Activated CD8-positive, alpha-beta memory T cell treated with anti-CD3 and anti-CD28 coated beads for 24 hours (primary cell): ENCODE data around the gene SCN9A.
"Not testable (repeated sequence)": the region's sequence is repeated elsewhere in the genome, so short reads cannot be mapped to it uniquely, and the experiment has no call there.

ENCODE experiments used
- DNase-seq: peaks from one replicate; pipeline ENCODE4 v3.0.0-alpha.2; 2020

The SCN9A gene

DNA sequence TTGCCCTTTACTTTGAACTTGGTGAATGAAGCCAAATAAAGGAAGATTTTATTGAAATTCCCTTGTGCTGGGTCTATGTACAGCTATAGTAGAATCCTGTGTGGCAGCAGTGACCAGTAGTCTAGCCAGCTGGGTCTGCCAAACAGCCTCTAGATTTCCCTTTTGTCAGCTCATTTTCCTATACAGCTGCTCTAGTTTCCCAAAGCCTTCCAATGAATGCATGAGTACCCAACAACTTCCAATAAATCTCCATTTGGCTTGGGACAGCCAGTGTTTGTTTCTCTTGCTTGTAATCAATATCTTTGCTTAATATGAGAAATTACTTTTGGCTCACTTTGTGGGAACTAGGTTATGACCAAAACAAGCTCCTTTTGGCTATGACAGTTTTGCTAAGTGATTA, 43.6 kb downstream of the SCN9A start:
- no peak for DNase-seq

DNA sequence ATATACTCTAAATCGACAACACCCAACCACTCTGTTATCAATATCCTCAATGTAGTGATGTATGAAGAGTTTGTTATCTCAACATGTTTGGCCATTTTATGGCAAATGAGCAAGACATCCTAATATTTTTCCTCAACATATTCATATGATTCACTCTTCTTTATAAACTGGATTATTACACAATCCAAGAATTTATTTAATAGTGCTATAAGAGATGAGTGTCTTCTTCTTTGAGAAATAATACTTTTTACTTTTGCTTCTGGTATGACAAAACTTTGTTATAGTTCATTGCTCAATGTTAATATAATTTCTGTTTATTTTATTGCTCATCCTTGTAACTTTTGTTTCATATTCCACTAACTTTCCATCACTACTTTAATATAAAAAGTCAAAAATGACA, 44.3 kb downstream of the SCN9A start:
- DNase-seq, result no peak

GRCh38 chr2:166329465-166329864, 46.3 kb downstream of the SCN9A start:
- no peak for DNase-seq

- no peak for DNase-seq
These were observed 47.6 kb downstream of the SCN9A start for GRCh38 chr2:166328147-166328546.

DNA sequence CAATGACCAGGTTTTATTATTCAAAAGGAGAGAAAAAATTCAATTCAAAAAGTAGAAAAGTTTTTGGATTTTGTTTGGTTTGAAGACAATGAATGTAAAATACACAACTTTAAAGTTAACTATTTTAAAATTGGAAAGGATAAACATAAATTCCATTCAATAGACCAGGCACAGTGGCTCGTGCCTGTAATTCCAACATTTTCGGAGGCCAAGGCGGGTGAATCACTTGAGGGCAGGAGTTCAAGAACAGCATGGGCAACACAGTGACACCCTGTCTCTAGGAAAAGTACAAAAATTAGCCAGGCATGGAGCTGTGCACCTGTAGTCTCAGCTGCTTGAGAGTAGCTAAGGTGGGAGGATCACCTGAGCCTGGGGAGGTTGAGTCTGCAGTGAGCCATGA, 54.7 kb downstream of the SCN9A start:
- no peak for DNase-seq

- DNase-seq, result no peak
These were observed 61.6 kb downstream of the SCN9A start for GRCh38 chr2:166314022-166314759.

DNA sequence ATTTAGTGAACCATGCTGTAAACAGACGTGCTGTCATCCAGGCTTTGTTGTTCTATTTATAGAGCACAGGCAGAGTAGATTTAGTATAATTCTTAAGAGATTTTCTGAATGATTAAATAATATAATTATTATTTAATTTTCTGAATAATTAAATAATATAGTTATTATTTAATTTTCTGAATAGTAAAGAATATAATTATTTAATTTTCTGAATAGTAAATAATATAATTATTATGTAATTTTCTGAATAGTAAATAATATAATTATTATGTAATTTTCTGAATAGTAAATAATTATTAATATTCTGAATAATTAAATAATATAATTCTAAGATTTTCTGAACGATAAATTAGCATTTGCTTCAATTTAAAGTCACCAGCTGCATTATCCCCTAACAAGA, 62.9 kb downstream of the SCN9A start:
- not testable (repeated sequence) for DNase-seq

- no peak for DNase-seq
These were observed 68.4 kb downstream of the SCN9A start for GRCh38 chr2:166307326-166307725.

DNA sequence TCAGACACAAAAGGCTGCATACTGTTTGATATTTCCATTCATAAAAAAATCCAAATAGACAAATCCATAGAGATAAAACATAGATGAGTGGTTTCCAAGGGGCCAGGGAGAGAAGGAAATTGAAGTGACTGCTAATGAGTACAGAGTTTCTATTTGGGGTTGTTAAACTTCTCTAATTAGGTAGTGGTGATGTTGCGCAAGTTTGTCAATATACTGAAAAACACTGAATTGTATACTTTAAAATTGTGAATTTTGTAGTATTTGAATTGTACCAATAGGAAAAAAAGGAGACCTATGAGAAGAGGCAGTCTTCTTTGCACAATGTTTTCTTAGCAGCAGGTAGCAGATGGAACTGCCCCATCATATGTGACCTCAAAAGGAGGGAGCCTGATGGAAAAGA, 71.1 kb downstream of the SCN9A start:
- DNase-seq, result no peak

DNA sequence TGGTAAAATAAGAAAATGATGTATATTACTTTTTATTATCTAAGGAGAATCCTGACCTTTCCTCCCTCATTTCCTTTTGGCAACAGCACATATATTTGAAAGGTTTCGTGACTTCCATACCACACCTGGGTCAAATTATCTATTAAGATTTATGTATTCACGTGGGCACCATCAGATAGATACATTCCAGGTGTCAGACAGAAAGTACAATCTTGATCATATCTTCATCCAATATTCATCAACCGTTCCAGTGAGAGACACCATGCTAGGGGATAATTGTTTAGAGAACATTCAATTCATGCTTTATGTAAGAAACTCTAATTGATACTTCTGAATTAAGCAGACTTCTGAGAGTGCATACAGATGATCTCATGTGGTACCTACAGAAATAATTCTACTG, 73.7 kb downstream of the SCN9A start:
- DNase-seq, result no peak

DNA sequence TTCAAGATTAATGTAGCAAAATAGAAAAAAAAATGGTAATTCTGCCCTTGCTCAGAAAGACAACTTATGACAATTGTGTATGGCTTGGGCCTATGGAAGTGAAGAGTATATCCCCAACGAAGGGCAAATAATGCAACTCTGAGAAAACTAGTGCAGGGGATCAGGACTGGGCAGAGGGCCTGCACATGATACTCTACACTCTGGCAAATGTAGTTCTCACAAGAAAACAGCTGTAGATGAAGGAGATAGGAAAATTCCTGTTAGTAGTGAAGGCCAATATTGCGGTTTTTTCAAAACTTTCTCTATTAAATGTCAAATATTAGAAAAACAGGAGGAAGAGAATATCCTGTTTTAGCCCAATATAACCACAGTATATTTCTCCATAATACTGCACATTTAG, 77.8 kb downstream of the SCN9A start:
- no peak for DNase-seq

- DNase-seq, result no peak
These were observed 81.8 kb downstream of the SCN9A start for GRCh38 chr2:166293984-166294383.

DNA sequence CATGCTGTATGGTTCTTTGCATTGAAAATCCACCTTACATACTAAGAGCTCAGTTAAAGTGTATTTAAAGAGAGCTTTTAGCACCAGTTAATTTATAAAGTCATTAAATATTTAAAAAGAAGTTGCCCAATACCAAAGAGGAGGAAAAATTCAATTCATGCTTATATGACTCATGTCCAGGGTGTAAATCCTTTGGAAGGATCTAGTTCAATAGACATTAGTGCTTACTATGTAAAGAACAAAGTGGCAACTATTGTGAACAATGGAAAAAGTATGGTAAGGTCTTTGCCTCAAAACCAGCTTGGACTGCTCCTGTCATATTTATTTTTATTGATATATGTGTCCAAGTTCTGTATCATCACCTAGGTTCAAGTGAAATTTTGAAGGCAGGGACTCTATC, 90.5 kb downstream of the SCN9A start:
- no peak for DNase-seq

DNA sequence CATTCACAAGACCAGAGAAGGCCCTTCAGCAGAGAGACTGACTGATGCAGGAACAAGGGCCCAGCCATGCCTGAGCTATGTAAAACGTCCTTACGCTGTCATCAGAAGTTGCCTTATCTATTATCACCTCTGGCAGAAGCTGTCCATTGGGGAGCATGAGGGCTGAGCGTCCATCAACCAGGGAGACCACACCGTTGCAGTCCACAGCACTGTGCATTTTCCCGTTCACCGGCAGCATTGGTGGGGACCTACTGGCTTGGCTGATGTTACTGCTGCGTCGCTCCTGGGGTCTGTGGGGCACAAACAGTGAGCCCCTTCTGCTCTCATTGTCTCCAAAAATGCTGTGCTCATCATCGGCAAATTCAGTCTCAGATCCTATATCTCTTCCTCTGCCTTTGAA, 91.4 kb downstream of the SCN9A start:
- DNase-seq, result no peak

- DNase-seq, result no peak
These were observed 93.6 kb downstream of the SCN9A start for GRCh38 chr2:166282154-166282553.

DNA sequence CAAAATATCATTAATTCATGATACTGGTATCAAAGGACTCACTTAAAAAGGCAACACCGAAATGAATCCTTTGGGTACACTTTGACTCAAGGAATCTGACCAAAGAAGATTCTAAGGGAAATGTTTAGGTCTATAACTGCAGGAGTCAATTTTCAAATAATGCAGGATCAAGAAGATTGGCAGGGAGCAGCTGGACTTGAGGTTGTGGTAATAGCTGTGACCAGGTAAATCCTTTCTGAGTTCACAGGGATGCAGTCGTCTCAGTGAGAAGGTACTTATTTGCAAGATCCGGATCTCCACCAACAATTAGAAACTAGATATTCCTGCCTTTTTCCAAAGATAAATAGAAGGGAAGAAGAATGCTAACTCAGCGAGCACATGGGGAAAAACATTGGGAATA, 96.9 kb downstream of the SCN9A start:
- no peak for DNase-seq

- no peak for DNase-seq
These were observed 105.4 kb downstream of the SCN9A start for GRCh38 chr2:166270376-166270775.

- DNase-seq, result no peak
These were observed 106.4 kb downstream of the SCN9A start for GRCh38 chr2:166269322-166269721.

GRCh38 chr2:166257859-166258258, 117.9 kb downstream of the SCN9A start:
- DNase-seq, result no peak

DNA sequence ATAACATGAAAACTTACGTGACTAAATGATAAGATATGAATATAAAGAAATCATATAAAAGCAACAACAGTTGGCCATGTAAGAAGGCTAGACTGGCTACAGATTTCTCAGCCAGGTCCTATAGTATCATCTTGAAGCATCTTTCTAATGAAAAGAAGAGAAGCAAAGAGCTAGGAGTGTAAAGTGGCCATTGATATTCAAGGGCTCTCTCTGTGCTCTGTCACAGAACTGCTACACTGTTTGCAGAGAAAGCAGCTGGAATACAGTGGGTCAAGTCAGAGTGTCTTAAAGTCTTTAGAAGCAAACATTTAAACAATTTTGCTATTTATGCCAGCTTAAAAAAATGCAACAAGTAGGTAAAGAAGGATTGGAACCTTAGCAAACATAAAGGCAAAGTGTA, 118.8 kb downstream of the SCN9A start:
- no peak for DNase-seq

DNA sequence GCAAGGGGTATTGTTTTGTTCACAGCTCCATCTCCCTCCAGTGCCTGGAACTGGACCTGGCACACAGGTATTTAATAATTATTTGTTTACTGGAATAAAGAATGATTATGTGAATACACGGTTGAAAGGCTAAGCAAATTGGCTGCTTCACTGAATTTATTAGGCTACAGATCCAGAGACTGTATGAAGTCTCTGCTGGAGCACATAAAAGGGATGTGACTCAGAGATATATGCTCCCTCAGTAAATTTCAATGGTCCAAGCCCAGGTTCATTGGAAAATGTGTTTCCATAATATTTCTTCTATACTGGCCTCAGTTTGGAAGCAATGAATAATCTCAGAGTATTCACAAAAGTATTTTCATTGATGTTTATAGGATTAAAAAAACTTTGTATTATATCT, 126.4 kb downstream of the SCN9A start:
- no peak for DNase-seq

GRCh38 chr2:166246901-166247300, 128.8 kb downstream of the SCN9A start:
- DNase-seq, result no peak

GRCh38 chr2:166242309-166242708, 133.4 kb downstream of the SCN9A start:
- DNase-seq, result no peak

DNA sequence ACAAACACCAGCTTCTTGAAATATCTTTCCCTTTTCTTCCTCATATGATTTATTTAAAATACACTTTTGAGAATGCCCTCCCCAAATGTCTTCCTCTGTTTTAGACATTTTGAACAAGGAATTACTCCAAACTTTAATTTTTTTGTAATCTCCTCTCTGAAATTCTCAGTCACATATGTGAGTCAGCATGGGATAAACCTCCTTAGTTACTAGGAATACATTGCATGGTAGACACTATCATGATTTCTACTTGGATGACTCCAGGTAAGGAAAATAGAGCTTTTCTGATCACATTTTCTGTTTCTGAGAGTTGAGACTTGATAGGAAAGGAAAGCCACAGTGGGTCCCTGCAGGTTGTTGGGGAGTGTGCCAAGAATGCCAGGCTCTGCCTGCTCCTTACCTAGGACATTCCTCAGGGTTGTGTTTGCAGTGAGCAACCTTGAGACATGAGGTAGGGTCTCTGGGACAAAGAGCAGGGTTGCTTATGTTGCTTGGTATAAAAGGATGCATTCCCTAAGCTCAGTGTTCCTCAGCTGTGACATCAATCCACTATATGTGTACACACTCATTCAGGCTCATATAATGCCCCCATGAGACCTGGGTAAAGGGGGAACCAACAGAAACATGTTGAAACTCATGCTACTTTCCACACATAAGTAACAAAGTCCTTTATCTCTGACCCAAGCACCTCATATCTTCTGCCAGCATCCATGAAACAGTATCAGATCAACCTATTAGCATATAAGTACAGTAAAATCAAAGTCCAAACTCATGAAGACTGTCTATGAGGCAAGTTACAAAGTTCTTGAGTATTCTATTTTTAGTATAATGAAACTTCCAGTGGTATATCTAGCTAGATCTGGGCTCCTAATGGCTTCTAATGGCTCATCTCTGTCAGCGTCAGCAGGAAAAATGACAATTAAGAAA, 135.1 kb downstream of the SCN9A start:
- DNase-seq, result no peak
